Activated CD8-positive, alpha-beta memory T cell treated with anti-CD3 and anti-CD28 coated beads for 48 hours (primary cell): Measurements from ENCODE around the gene ELANE.
A peak's percentile ranks its signal among the peaks of the same experiment; 100 is the strongest.
"Not testable (repeated sequence)": the region's sequence is repeated elsewhere in the genome, so short reads cannot be mapped to it uniquely, and the experiment has no call there.

Experiments
- DNase-seq, 3 experiments: peaks; one replicate each; pipeline ENCODE4 v3.0.0-alpha.2; 2020; ENCODE audit warnings: low read depth in 2 of 3, low spot score in 2 of 3

Gene ELANE

GRCh38 chr19:877992-878660 is 26.0 kb downstream of the ELANE start:
- not testable (repeated sequence) for DNase-seq

DNA sequence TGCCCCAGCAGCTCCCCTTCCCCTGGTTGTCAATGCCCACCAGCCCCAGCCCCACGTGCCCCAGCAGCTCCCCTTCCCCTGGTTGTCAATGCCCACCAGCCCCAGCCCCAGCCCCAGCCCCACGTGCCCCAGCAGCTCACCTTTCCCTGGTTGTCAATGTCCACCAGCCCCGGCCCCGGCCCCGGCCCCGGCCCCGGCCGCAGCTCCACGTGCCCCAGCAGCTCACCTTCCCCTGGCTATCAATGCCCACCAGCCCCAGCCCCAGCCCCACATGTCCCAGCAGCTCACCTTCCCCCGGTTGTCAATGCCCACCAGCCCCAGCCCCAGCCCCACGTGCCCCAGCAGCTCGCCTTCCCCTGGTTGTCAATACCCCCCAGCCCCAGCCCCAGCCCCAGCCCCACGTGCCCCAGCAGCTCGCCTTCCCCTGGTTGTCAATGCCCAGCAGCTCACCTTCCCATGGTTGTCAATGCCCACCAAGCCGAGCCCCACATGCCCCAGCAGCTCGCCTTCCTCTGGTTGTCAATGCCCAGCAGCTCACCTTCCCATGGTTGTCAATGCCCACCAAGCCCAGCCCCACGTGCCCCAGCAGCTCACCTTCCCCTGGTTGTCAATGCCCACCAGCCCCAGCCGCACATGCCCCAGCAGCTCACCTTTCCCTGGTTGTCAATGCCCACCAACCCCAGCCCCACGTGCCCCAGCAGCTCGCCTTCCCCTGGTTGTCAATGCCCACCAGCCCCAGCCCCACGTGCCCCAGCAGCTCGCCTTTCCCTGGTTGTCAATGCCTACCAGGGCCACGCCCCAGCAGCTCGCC is 26.9 kb downstream of the ELANE start:
- DNase-seq, result not testable (repeated sequence)

- DNase-seq, result no peak
Observed at GRCh38 chr19:879711-880438, 27.8 kb downstream of the ELANE start.

GRCh38 chr19:881385-882071 is 29.4 kb downstream of the ELANE start:
- no peak for DNase-seq

DNA sequence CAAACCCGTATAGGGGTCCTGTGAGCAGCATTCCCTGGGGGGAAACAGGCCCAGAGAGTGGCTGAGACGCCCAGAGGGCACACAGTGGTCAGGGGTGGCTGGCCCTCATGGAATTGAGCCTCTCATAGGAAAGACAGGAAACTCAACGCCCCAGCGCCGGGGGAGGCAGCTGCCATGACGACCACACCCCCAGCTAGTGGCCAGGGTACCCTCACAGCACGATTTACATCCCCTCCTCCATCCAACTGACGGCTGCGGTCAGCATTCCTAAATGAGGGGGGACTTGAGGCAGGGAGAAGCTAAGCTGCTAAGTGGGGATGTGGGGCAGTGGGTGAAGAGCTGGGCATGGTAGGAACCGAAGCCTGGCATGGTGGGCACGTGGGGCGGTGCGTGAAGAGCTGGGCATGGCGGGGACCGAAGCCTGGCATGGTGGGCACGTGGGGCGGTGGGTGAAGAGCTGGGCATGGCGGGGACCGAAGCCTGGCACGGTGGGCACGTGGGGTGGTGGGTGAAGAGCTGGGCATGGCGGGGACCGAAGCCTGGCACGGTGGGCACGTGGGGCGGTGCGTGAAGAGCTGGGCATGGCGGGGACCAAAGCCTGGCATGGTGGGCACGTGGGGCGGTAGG is 30.9 kb downstream of the ELANE start:
- no peak for DNase-seq

GRCh38 chr19:883661-884211 is 31.6 kb downstream of the ELANE start:
- no peak for DNase-seq

- DNase-seq, result no peak
Observed at GRCh38 chr19:884420-885211, 32.5 kb downstream of the ELANE start.

- no peak for DNase-seq
Observed at GRCh38 chr19:885536-886224, 33.6 kb downstream of the ELANE start.

- DNase-seq, result no peak
Observed at GRCh38 chr19:887072-887471, 35.0 kb downstream of the ELANE start.

DNA sequence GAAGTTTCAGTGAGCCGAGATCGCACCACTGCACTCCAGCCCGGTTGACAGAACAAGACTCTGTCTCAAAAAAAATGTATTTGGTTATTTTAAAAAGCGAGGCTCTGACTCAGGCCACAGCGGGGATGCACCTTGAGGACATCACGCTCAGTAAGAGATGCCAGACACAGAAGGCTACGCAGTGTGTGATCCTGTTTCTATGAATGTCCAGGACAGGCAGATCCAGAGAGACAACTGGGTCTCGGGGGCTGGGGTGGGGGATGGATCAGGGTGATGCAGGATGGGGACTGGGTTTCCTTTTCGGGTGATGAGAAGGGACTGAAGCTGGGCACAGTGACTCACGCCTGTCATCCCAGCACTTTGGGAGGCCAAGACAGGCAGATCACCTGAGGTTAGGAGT is 35.5 kb downstream of the ELANE start:
- no peak for DNase-seq

- no peak for DNase-seq
Observed at GRCh38 chr19:888581-889385, 36.7 kb downstream of the ELANE start.

DNA sequence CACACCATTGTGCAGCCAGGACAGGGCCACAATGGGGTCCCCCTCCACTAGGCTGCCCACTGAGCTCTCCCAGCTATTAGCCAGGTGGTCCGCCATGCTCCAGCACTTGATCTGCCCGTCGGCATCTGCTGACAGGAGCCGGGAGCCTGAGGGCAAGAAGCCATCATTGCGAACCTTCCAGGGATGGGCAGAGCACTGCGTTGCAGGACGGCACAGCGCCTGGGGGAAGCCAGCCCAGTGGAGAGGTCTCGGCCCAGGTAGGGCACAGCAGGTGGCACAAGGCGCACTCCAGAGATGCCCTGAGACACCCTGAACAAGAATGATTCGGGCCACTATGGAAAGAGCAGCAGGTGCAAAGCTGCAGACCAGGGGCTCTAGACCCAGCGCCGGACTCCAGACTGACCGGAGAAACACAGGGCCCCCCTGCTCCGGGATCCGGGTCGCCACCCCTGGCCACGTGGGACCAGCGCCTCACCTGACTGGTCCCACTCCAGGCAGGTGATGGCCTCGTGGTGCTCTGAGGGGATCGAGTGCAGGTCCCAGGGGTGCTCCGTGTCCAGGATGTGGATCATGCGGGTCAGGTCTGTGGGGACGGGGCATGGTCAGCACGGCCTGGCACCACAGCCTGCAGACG is 37.7 kb downstream of the ELANE start:
- DNase-seq, result no peak

DNA sequence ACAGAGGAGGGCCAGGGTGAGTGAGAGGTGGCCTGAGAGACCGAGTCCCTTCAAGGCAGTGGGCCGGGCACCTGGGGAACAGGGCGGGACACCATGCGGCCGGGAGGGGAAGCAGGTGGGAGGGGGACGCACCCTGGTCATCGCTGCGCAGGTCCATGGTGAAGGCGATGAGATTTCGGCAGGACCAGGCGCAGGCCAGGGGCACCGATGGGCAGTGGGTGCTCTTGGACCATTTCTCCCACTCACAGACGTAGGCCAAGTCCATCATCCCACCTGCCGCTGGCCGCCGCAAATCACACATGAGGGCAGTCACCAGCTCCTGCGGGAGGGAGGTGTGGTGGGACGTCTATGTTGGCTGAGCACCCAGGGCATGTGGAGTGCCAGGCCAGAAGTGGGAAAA is 38.7 kb downstream of the ELANE start:
- no peak for DNase-seq

DNA sequence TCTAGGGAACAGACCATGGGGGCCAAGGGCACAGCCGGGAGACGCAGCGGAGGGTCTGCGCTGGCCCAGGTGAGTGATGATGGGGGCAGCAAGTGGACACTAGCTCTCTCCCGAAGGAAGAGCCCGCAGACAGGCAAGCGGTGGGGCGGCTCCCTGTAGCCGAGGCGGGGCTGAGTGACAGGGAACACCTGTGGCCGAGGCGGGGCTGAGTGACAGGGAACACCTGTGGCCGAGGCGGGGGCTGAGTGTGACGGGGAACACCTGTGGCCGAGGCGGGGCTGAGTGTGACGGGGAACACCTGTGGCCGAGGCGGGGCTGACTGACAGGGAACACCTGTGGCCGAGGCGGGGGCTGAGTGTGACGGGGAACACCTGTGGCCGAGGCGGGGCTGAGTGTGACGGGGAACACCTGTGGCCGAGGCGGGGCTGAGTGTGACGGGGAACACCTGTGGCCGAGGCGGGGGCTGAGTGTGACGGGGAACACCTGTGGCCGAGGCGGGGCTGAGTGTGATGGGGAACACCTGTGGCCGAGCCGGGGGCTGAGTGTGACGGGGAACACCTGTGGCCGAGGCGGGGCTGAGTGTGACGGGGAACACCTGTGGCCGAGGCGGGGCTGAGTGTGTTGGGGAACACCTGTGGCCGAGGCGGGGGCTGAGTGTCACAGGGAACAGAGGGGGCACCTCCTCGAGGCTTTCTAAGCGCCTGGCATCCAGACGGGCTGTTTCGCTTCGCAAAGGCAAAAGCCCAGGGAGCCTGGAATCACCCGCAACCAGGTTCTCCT is 39.5 kb downstream of the ELANE start:
- not testable (repeated sequence) for DNase-seq

- no peak for DNase-seq
Observed at GRCh38 chr19:892243-892893, 40.3 kb downstream of the ELANE start.

DNA sequence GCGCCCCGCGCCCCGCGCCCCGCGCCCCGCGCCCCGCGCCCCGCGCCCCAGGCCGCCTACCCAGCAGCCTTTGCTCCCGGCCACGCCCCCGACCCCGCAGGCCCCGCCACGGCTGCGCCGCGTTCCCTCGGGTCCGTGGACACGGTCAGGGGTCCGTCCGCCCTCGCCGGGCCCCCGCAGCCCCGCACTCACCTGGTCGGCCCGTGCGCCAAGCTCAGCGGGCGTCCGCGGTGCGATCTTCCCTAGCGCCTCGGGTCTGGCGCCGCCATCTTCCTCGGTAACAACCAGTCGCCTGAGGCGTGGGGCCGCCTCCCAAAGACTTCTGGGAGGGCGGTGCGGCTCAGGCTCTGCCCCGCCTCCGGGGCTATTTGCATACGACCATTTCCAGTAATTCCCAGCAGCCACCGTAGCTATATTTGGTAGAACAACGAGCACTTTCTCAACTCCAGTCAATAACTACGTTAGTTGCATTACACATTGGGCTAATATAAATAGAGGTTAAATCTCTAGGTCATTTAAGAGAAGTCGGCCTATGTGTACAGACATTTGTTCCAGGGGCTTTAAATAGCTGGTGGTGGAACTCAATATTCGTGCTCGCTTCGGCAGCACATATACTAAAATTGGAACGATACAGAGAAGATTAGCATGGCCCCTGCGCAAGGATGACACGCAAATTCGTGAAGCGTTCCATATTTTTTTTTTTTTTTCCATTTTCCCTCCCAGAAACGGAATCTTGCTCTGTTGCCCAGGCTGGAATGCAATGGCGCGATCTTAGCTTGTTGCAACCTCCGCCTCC is 41.0 kb downstream of the ELANE start, which contains the start of the genes MED16 and RNU6-9:
MED16 (minus strand) TSS at position 294 of the 796 bp plus-strand sequence. CDS start 2,056 bp downstream, outside the sequence.
RNU6-9 (plus strand) TSS at position 591 of the 796 bp plus-strand sequence.
- DNase-seq, result peak; percentile 66 to 72 (median 69)
